NT2/D1 (cell line): ENCODE measurements around the gene LRBA.

Experiments used
- SUZ12 ChIP-seq: IDR thresholded peaks from 2 replicates; pipeline ENCODE4 v1.6.1; 2011; ENCODE audit not compliant: insufficient read length, insufficient read depth; ENCODE audit errors: extremely low read depth
- YY1 ChIP-seq: IDR thresholded peaks from 2 replicates; pipeline ENCODE4 v1.6.1; 2011; ENCODE audit not compliant: insufficient read length, insufficient read depth
- ZNF274 ChIP-seq: IDR thresholded peaks from 2 replicates; pipeline ENCODE4 v1.6.1; 2011; ENCODE audit warnings: mild to moderate bottlenecking, low read depth, low read length

- no peak for TF ChIP-seq ZNF274
- TF ChIP-seq SUZ12: no peak
- no peak for TF ChIP-seq YY1
These were observed 271.3 kb downstream of the LRBA start for GRCh38 chr4:150743564-150744342.
